SJSA1 (cell line): Measurements from ENCODE around the gene TENM4. TPM values are rescaled to one million over a fixed set of nuclear protein-coding genes. Genes with fewer than 3 reads are reported as not detected.

Source experiments
- DNase-seq, 2 experiments: peaks; one replicate each; pipeline ENCODE4 v3.0.0-alpha.2; 2015 to 2020; ENCODE audit warnings: low spot score in 2 of 2, low read depth in 1 of 2
- H3K27ac ChIP-seq: fragments of 250-450 bp; sonication (Bioruptor Pico); 2 replicates; pipeline ENCODE4 v1.5.1; 2020; ENCODE audit warnings: mild to moderate bottlenecking, moderate library complexity
- H3K27me3 ChIP-seq: fragments of 250-450 bp; sonication (Bioruptor Pico); replicated peaks from 2 replicates; pipeline ENCODE4 v1.5.1; 2020; ENCODE audit warnings: mild to moderate bottlenecking, moderate library complexity
- H3K36me3 ChIP-seq: fragments of 250-450 bp; sonication (Bioruptor Pico); 2 replicates; pipeline ENCODE4 v1.5.1; 2020; ENCODE audit warnings: mild to moderate bottlenecking
- H3K4me1 ChIP-seq: fragments of 250-450 bp; sonication (Bioruptor Pico); replicated peaks from 2 replicates; pipeline ENCODE4 v1.6.1; 2021; ENCODE audit warnings: mild to moderate bottlenecking
- H3K4me3 ChIP-seq: fragments of 250-450 bp; sonication (Bioruptor Pico); 2 replicates; pipeline ENCODE4 v1.5.1; 2020; ENCODE audit warnings: mild to moderate bottlenecking
- H3K9me3 ChIP-seq: fragments of 250-450 bp; sonication (Bioruptor Pico); replicated peaks from 2 replicates; pipeline ENCODE4 v1.5.1; 2020; ENCODE audit warnings: mild to moderate bottlenecking
- total RNA-seq: library from RNA; depleted of rRNA; stranded (reverse); fragments of >200 nt; shearing (Covaris generic); gene quantifications from 2 replicates; pipeline ENCODE4 v1.2.3, GENCODE V29; 2014

TENM4 gene
- total RNA-seq, 1 experiment from 2014 or later = not detected

DNA sequence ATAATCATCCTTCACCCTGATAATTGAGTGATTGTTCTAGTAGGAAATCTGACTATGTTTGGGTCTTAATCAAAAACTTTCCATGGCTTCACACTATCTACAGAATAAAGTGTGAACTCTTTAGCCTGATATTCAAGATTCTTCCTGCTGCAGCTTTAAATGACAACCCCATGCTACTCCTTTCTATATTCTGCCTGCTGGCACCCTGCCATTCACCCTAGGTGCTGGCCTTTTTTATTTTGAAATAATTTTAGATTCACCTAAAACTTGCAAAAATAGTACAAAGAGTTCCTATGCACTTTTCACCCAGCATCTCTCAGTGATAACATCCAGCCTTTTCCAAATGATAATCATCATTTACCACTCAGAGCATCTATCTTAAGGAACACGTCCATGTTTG is 502.8 kb downstream of the TENM4 start:
- Histone ChIP-seq H3K4me1 (no peaks in the 10 kb centered on the region), H3K27ac (no peak overlapping the region), H3K27me3 (no peaks in the 10 kb centered on the region), H3K4me3 (no peak overlapping the region), H3K36me3 (no peaks in the 10 kb centered on the region), H3K9me3 (no peaks in the 10 kb centered on the region)
- no peak for DNase-seq

DNA sequence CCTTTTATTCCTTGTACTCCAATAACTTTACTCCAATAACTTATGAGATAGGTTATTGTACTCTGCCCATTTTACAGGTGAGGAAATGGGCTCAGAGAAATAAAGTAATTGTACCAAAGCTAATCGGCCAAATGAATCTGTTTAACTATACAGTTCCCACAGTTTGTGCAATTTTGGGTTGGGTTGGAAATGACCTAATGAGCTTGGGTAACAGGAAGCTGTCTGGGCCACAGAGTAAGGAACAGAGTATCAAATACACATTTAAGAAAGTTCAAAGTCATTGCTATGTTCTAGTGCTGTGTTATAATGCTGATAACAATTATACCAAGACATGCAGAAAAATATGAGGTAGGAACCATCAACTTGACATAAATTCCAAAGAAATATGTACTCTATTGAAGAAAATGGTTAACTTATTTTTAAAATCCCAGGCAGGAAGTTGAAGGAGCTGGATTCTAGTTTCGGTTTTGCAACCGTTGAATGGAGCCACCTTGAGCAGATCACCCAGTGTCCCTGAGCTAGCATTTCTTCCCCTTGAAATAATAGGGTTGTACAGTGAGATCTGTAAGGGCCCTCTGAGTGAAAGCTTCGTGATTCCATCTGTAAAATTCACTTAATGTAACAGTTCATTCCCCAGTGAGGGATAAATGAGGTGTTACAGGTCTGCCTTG is 505.3 kb downstream of the TENM4 start:
- Histone ChIP-seq H3K4me1 (no peaks in the 10 kb centered on the region), H3K36me3 (no peaks in the 10 kb centered on the region), H3K27me3 (no peaks in the 10 kb centered on the region), H3K9me3 (no peaks in the 10 kb centered on the region), H3K27ac (no peak overlapping the region), H3K4me3 (no peak overlapping the region)
- no peak for DNase-seq

DNA sequence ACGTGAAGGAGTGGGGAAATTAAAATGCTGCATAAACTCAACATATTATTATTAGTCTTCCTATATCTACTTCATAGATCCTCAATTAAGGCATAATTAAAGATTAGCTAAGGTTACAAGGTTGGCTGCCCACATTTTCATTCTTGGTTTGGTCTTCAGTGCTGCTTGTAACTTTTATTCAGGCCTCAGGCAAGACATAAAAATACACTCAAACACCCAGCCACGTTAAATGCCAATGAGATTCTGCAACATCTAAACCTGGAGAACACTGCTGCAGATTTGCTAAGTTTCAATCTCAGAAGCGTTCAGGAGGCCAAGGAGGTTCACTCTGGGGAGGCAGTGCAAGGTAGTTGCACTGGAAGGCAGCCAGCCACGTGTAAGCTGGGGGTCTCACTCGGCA is 507.5 kb downstream of the TENM4 start:
- no peaks in the 10 kb centered on the region for H3K4me1 ChIP-seq
- no peak for DNase-seq
- no peak overlapping the region for H3K4me3 ChIP-seq
- no peaks in the 10 kb centered on the region for H3K27me3 ChIP-seq
- no peaks in the 10 kb centered on the region for H3K36me3 ChIP-seq
- H3K9me3 ChIP-seq = no peaks in the 10 kb centered on the region
- no peak overlapping the region for H3K27ac ChIP-seq

DNA sequence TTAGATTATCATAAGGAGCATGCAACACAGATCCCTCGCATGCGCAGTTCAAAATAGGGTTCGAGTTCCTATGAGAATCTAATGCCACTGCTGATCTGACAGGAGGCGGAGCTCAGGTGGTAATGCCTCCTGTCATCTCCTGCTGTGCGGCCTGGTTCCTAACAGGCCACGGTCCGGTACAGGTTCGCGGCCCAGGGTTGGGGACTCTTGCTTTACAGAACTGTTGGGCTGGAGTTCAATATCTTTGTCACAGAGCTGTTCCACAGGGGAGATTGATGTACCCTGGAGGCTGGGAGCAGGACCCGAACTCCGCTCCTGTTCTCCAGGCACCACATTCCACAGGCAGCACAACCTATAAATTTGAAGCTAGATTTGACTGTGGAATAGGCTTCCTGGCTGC is 508.1 kb downstream of the TENM4 start:
- no peak for DNase-seq
- H3K4me3 ChIP-seq = no peak overlapping the region

DNA sequence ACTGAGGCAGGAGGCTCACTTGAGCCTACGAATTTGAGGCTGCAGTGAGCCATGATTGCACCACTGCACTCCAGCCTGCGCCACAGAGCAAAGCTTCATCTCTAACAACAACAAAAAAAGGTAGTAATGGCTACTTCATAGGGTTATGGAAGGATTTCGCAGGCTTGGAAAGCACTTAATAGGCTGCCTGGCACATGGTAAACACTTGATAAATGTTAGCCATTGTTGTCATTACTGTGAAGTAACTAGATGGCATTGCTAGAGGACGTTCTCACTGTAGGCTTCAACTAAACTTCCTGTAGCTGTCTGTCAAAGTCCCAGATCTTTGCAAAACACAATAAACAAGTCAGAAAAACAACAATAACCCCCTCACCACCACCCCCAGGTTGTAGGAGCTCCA is 508.9 kb downstream of the TENM4 start:
- DNase-seq = no peak
- no peaks in the 10 kb centered on the region for H3K4me1 ChIP-seq
- no peak overlapping the region for H3K27ac ChIP-seq
- no peaks in the 10 kb centered on the region for H3K27me3 ChIP-seq
- no peak overlapping the region for H3K4me3 ChIP-seq
- no peaks in the 10 kb centered on the region for H3K9me3 ChIP-seq
- H3K36me3 ChIP-seq = no peaks in the 10 kb centered on the region

More for the DNA sequence above, 508.1 kb downstream of the TENM4 start:
- Histone ChIP-seq H3K27ac (no peak overlapping the region), H3K27me3 (no peaks in the 10 kb centered on the region), H3K9me3 (no peaks in the 10 kb centered on the region), H3K4me1 (no peaks in the 10 kb centered on the region), H3K36me3 (no peaks in the 10 kb centered on the region)

DNA sequence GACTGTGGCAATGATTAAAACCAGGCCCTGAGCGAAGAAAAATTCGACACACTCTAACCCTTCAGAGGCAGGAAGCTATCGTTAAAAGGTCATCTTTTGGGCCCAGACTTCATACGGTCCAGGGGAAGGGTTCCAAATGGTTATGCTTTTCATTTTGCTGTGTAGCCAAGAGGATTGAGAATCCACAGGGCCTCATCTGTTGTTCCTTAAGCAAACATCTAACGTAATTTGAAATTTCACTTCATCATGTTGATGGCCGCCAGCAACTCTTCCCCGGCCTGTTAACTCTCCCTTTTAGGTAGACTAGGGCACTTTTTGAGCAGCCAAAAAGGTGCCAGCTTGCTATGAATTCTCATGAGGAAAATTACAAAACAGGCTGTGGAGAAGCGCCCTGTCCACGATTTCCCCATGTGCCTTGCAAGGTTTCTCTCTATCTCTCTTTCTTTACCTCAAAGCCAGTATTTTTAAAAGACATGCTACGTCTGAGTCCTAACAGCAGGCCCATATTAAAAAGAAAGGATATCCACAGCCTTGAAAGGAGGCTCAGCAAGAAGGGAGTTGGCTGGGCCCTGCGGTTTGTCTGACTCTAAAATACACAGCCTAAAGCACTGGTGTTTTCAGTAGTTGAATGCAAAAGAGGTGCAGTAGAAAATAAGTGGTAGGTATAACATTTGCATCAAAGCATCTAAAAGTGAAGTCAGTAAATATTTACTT is 509.9 kb downstream of the TENM4 start:
- no peak overlapping the region for H3K4me3 ChIP-seq
- no peaks in the 10 kb centered on the region for H3K9me3 ChIP-seq
- no peak for DNase-seq
- no peak overlapping the region for H3K27ac ChIP-seq
- H3K4me1 ChIP-seq = no peaks in the 10 kb centered on the region
- H3K36me3 ChIP-seq = no peaks in the 10 kb centered on the region
- no peaks in the 10 kb centered on the region for H3K27me3 ChIP-seq

DNA sequence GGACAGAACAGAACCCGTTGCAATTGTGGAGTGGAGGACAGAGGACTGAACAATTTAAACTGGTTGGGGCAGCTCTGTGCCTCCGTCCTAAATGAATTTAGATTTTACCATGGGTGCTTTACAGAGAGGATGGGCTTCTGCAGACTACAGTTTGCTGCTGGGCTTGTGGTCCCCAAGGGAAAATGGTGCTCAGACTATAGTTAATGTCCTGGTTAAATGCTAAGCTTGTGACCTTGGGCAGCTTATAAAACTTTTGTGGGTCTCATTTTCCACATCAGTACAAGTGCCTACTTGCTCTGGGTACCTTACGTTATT is 511.0 kb downstream of the TENM4 start:
- H3K4me3 ChIP-seq = no peak overlapping the region
- no peaks in the 10 kb centered on the region for H3K9me3 ChIP-seq
- H3K27me3 ChIP-seq = no peaks in the 10 kb centered on the region
- H3K36me3 ChIP-seq = no peaks in the 10 kb centered on the region
- no peak overlapping the region for H3K27ac ChIP-seq
- DNase-seq = no peak
- no peaks in the 10 kb centered on the region for H3K4me1 ChIP-seq

DNA sequence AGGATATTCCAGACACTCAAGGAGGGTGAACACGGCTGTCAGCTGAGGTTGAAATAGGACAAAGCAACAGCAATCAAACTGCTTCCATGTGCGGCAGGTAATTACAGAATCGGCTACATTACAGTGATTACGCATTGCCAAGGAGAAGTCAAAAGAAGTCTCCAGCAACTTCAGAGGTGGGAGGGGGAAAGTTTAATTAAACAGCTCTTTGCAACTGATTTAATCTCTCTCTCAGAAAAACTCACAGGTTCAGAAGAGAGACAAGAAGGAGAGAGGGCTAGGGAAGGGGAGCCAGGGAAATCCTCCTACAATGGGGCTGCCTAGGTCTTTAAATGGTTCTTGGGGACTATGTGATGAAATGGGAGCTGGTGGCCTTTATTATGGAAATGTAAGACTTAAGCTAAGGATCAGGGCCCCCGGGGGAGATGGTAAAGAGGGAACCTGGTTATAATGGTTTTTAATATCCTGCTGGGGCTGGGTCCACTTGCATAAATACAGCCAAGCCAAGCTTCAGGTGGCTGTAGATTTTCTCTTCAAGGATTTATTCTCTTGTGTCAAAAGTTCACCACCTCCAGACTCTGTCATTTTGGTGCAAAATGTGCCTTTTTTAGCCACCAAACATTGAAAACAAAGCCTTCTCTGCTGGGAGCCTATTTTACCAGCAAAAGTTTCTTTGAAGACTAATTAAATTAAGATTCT is 511.5 kb downstream of the TENM4 start:
- DNase-seq = no peak
- Histone ChIP-seq H3K27me3 (no peaks in the 10 kb centered on the region), H3K9me3 (no peaks in the 10 kb centered on the region), H3K4me1 (no peaks in the 10 kb centered on the region), H3K4me3 (no peak overlapping the region), H3K27ac (no peak overlapping the region), H3K36me3 (no peaks in the 10 kb centered on the region)

DNA sequence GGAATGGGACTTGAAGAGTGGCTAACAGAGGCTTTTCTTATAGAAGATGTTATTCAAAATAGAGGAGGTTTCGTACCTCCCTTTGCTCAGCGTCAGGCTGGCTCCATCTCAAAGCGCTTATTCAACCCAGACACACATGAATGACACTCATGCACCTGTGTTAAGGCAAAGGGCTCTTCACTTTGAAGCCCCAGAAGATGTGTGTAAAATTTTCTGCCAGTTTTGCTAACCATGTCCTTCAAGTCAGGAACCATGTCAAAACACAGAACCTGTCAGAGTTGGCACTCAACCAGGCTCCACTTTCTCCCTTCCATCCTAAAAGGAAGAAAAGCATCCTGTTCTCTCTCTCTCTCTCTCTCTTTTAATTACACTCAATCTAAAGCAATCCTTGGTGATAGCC is 513.3 kb downstream of the TENM4 start:
- Histone ChIP-seq H3K4me1 (no peaks in the 10 kb centered on the region), H3K9me3 (no peaks in the 10 kb centered on the region), H3K36me3 (no peaks in the 10 kb centered on the region), H3K4me3 (no peak overlapping the region), H3K27ac (no peak overlapping the region), H3K27me3 (no peaks in the 10 kb centered on the region)
- DNase-seq = no peak

DNA sequence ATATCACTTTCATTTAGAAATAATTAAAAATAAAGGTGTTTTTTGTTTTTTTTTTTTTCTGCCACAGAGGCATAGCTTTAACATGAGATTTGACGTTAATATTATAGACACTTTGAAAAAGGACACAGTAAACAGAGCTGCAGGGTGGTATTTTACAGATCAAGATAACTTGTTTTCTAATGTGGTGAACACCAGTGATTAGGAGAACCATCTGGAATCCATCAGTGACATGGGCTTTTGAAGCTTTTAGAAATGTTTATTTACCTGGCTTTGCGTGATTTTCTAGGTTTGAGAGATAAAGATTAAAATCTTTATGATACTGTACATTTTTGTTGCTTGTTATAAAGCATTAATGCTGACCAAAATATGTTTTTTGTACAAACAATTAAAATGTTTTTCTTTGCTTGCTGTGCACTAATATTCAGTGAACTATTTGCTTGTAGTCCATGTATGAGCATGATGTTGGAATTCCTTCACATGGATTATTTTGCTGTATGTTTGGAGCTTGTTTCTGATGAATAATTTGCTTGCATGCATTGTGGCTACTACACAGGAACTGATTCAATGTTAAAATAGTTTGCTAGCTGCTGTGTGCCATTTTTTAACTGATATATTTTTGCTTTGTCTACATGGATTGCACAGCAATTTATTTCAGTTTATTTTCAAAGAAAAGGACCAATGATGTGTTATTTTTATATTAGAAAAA is 514.0 kb downstream of the TENM4 start:
- H3K9me3 ChIP-seq = no peaks in the 10 kb centered on the region
- H3K36me3 ChIP-seq = no peaks in the 10 kb centered on the region
- no peak overlapping the region for H3K4me3 ChIP-seq
- H3K27ac ChIP-seq = no peak overlapping the region
- H3K4me1 ChIP-seq = no peaks in the 10 kb centered on the region
- no peaks in the 10 kb centered on the region for H3K27me3 ChIP-seq
- DNase-seq = no peak

DNA sequence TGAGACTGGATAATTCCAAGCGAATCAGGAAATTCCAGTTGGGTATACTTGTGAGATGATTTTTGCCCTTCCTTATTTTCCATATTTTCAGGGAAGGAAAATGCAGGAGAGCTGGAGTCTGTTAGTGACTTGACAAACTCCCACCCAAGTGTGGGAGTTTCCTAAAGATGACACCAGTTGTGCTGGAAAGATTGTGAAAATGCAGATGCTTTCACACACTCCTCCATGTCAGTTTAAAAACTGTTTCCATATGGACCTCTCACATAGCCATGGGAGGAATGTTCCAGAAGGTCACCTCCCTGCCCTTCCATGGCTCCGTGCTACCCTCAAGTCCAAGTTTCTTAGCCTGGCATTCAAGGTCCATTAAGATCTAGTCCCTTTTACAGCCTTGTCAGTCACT is 515.4 kb downstream of the TENM4 start:
- Histone ChIP-seq H3K36me3 (no peaks in the 10 kb centered on the region), H3K4me1 (no peaks in the 10 kb centered on the region), H3K27me3 (no peaks in the 10 kb centered on the region), H3K27ac (no peak overlapping the region), H3K4me3 (no peak overlapping the region), H3K9me3 (no peaks in the 10 kb centered on the region)
- DNase-seq = no peak

DNA sequence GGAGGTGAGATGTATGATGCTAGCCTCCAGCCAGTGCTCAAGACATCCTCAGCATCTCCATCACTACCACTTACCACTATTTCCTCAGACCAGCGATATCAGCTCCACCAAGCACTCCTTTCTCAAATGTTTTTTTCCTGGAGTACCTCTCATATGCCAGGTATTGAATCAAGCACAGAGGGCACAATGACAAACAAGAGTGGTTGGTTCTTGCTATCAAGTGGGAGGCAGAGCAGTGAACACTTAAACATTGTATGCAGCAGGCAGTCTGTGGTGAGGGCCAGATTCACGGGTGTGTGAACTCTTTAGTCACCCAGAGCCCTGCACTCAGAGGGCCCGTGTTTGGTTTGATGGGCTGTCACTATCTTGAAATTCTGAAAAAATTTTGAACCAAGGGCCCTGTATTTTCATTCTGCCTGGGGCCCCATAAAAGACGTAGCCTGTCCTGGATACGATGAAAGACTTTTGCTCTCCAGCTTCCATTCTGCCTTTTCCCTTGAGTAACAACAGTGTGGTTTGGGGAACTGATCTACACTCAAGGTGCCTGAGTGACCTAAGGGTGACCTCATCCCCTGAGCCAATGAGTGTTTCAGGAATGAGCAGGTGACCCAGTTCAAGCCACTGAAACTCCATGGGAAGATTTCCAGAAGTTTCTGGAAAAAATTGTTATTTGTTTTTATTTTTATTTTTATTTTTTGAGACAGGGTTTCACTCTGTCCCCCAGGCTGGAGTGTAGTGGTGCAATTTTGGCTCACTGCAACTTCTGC is 517.8 kb downstream of the TENM4 start:
- Histone ChIP-seq H3K9me3 (no peaks in the 10 kb centered on the region), H3K4me3 (no peak overlapping the region), H3K36me3 (no peaks in the 10 kb centered on the region), H3K4me1 (no peaks in the 10 kb centered on the region), H3K27me3 (no peaks in the 10 kb centered on the region), H3K27ac (no peak overlapping the region)
- DNase-seq = no peak

DNA sequence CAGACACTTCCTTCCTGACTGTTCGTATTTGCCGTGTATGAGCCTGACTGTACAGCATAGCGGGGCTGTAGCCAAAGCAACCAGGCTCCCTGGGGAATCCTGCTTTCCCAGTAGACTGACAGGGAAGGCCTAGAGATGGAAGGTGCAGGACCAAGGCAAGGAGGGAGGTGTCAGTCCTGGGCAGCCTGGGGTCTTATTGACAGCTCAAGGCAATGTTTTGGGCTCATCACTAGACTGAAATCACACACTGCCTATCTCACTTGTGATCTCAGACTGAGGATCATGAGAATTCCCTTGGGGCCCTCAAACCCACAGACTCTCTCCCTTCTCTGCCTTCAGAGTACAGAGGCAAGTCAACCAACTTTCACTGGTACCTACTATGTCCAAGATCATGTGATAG is 519.3 kb downstream of the TENM4 start:
- no peaks in the 10 kb centered on the region for H3K4me1 ChIP-seq
- H3K4me3 ChIP-seq = no peak overlapping the region
- H3K9me3 ChIP-seq = no peaks in the 10 kb centered on the region
- DNase-seq = no peak
- H3K27ac ChIP-seq = no peak overlapping the region
- H3K36me3 ChIP-seq = no peaks in the 10 kb centered on the region
- H3K27me3 ChIP-seq = no peaks in the 10 kb centered on the region
